ENCODE measurements around the gene SLAMF8.
A peak's percentile ranks its signal among the peaks of the same experiment; 100 is the strongest.

The SLAMF8 gene

DNA sequence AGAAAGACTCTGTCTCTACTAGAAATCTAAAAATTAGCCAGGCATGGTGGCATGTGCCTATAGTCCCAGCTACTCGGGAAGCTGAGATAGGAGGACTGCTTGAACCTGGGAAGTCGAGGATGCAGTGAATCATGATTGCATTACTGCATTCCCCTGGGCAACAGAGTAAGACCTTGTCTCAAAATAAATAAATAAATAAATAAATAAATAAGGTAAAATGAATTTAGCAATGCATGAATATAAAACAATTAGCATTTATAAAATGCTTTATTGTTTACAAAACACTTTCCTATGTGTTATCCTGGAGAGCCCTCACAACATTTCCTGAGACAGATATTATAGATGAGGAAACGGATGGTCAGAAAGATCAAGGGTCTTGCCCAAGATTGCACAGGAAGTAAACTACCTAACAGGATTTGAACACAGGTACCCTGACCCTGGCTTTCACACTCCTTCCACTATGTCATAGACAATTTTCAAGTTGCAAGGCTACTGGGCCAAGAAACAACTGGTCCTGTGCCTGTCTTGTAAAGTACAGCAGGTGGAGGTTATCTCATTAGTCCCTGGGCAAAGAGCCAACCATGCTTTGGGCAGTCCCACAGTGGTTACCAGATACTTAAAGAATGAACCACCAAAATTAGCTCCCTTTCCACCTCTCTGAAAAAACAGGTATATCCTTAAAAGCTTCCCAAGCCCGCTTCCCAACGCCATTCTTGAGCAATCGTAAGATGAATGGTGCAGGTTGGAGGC lies 51.2 kb downstream of the SLAMF8 start:
- peak; percentile 76 for DNase-seq

DNA sequence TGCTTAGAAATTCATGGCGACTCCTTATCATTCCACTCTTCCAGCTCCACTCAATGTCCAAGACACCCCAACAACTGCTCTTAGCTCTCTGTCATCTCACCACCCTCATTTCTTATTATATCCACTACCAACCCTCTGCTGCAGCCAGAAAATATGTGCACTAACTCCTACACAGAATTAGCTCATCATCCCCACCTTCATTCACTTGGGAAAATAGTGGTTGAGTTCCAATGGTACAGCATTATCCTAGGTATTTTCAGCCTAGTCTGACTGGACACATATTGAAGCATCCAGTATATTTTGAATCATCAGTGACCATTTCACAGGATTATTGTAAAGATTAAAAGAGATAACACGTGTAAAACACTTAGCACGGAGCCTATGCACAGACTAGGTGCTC lies 52.5 kb downstream of the SLAMF8 start:
- DNase-seq: no peak

DNA sequence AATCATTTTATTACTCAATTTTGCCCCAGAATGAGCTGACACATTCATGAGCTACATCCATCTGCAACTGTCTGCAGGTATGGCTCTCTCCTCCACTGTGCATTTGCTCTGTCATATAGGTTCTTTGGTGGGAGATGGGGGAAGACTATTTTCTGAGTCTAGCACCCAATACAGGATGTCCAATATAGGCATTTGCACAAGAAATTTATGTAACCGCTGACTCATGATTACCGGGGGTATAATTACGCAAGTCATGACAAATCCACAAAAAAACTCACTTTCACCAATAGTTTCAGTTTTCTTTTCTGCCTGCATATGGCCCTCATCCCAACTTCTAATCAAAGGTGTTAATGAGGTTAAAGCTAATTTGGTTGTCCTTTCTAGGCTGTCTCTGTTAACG lies 53.3 kb downstream of the SLAMF8 start:
- no peak for DNase-seq

DNA sequence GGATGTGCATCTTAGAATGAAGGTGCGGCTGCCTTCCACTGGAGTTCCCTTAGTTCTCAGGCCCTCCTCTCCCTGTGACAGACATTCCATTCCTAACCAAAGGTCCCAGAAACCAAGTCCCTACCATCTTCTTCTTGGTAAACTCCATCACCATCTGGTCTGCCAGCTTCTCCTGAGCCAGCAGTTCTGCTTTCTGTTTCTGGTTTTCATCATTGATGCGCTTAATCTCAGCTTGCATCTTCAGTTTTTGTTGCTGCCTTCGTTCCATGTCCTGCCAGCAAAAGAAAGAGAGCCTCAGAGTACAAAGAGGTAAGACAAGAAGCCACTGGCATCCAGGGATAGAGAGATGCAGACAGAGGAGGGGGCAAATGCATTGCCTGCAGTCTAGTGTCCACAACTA lies 53.8 kb downstream of the SLAMF8 start:
- DNase-seq: no peak

DNA sequence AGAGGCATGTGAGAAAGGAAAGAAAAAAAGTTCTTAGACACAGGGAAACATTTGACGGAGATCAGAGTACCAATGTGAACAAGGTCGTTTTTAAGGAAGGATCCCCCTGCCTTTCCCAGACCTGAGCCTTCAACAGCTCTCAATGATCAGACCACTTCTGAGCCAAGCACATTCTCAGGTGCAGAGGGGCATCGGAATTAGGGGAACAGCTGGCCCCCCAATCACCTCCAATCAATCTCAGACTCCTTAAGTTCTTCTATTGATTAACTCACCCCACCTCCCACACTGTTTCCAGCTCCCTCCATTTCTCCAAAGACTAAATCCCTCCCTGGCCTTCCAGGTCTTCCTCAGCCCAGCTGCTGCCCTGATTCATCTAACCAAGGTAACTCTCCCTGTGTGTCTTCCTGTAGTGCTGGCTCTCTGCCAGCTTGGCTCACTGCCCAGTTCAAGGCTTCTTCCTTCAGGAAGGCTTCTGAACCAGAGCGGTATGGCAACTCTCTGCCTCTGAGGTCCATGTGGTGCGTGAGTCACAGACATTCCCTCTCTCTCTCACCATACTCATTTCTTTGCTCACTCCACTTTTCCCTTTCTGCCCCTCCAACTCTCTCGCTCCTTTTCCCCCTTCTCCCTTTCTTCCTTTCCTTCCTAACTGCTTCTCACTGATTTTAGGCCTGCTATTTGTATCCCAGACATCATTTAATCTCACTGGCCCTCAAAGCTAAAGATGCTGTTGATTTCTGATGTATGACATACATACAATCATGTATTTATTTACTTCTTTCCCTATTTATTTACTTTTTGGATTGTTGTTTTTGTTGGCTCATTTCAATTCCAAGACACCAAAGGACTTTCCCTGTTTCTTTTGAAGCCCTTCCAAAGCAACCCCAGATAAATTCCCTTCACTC lies 55.2 kb downstream of the SLAMF8 start:
- peak; percentile 99 for DNase-seq

DNA sequence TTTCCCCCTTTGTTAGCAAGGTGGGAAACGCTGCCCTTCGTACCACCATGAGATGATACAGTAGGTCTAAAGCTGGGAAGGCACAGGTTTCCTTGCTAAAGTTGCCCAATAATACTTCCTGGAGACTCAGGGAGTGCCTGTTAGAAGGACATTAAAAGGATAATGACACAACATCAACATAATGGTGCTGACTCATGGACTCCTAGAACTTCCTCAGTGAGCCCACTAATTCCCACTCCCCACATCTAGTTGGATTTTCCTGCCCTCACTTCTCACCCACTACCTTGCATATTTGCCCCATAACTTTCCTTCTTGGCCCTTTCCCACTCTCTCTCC lies 55.8 kb downstream of the SLAMF8 start:
- peak; percentile 58 for DNase-seq

DNA sequence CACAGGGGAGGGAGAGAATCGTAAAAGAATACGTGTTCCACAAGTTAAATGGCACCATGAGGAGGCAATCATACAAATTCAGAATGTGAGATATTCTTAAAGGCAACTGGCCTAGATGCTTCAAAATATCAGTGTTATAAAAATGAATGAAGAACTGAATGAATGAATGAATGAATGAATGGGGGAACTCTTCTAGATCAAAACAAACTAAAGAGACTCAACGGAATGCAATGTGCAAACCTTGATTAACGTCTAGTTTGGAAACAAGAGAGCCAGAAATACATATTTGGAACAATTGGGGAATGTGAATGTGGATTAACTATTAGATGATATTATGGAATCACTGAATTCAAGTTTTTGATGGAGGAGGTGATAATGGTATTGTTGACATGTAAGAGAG lies 56.5 kb downstream of the SLAMF8 start:
- DNase-seq: no peak

DNA sequence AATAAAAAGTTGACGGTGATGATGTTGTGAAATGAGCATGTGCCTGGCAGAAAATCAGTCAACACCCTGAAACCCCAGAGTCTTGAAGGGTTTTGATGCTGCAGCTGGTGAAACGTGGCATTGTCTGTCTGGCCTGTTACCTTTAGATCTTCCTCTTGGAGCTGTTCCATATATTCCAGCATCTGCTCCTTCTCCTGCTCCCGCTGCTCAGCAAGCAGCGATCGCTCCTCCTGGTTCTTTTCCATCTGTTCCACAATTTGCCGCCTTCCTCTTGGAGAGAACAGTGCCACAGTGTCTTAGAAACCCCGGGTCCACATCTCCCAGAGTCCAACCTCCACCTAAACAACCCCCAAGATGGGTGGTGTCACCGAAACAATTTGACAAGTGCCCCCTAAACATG lies 57.6 kb downstream of the SLAMF8 start:
- DNase-seq: peak; percentile 35
